ENCODE measurements around the gene WWC1.
"Not testable (repeated sequence)": the region's sequence is repeated elsewhere in the genome, so short reads cannot be mapped to it uniquely, and the experiment has no call there.

WWC1 gene

DNA sequence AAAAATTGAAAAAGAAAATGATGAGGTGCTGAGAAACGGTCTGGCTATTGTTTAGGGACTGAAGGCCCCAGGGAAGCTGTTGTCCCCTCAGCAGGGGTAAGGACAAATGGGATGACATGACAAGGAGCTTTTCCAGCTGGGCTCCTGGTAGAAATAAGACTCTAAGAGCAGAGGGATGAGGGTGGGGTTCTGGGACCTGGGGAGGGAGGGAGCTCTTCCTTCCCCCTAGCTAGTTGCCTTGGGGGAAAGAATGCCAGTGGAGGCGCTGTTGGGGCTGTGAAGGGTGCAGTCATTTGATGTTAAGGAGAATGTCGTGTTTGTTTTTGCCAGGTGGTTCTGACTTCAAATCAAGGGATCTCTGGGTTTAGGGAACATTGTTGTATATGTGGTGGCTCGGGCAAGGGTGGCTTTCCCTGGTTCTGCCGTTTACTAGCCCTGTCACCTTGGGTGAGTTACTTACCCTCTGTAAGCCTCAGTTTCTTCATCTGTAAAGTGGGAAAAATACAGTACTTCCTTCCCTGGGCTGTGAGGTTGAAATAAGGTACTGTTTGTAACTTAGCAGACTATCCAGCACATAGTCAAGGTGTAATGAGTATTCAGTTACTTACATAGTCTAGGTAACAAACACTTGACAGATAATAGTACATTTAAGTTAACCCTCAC lies 47.8 kb downstream of the WWC1 start:
- DNase-seq = no peak

- not testable (repeated sequence) for DNase-seq
These were observed 48.3 kb downstream of the WWC1 start for GRCh38 chr5:168339772-168340140.

DNA sequence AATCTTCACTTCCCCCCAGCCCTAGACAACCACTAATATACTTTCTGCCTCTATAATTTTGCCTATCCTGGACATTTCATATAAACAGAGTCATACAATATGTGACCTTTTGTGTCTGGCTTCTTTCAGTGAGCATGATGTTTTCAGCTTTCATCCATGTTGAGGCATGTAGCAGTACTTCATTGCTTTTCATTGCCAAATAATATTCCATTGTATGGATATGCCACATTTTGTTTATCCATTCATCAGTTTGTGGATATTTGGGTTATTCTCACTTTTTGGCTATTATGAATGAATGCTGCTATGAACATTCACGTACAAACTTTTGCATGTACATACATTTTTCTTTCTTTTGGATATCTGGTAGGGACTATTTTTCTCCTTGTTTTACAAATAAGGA lies 49.0 kb downstream of the WWC1 start:
- DNase-seq = no peak

DNA sequence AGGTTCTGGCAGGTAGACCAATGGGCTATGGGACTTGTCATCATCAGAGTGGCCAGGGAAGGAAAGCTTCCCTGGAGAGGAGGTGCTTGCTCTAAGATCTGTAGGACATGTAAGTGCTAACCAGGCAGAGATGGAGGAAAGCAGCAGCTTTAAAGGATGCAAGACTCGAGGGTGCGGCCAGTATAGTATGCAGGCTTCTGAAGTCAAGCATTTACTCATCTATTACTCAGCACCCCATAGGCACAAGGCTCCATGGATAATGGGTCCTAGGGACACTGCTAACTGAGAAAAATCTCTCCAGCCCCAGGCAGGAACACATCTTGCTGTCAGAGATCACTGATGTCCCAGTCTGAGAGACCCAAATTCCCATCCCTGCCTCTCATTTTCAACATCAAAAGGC lies 49.7 kb downstream of the WWC1 start:
- no peak for DNase-seq

DNA sequence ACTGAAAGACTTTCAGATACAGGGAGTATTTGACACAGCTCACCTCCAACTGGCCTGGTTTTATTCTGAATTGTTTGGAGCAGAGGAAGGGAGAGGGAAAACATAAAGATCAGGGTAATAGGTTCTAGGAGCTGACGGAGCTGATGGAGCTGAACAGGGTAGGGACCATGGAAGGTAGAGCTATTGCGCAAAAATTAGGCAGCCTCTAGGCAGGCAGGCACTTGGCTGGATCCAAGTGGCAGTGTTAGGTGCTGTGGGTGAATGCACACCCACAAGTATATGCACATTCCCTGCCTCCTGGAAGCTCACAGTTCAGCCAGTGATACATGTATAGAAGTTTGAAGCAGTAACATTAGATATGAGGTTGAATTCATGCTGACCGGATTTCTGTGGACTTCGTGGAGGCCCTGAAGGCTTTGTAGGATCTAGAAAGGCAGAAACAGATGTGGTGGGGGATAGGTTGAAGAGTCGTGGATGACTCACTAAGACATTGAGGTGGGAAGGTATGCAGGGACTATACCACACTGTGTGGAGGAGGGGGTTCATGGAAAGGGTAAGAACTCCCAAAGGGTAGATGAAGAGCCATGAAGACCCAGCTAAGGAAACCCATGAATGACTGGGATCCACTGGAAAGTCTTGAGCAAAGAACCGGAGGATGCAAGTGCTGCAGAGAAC lies 50.8 kb downstream of the WWC1 start:
- no peak for DNase-seq

DNA sequence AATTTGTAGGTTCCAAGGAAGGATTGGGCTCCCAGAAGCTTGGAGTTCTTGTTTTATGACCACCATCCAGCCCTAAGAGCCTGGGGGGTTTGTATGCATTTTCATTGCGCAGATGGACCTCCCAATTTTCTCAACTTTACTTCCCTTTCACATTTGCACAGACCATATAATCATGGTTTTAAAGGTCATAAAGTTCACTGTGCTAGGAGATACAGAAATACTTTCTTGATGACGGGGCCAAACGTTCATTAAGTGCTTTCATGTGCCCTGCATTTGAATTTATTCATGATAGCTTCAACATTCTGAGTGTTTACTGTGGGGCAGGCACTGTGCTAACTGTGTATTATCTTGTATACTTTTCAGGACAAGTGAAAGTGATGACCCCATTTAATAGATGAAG lies 51.5 kb downstream of the WWC1 start:
- no peak for DNase-seq

DNA sequence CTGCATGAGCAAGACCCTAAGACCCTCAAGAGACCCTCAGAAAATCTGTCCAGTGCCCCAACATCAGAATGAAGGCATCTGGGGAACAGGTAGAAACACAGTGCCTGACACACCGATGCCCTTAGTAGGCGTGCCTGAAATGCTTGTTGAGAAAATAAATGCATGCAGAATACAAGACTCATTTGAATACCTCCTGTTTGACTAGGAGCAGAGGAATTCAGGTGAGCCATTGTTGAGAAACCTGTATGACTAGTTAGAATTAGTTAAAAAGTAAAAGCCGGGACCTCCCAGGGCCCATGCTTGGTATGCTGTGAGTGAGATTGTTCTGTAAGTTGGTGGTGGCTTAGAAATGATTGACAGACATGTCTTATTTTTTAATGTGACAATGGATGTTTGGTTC lies 55.0 kb downstream of the WWC1 start:
- no peak for DNase-seq

- DNase-seq = no peak
These were observed 56.1 kb downstream of the WWC1 start for GRCh38 chr5:168347368-168348083.

DNA sequence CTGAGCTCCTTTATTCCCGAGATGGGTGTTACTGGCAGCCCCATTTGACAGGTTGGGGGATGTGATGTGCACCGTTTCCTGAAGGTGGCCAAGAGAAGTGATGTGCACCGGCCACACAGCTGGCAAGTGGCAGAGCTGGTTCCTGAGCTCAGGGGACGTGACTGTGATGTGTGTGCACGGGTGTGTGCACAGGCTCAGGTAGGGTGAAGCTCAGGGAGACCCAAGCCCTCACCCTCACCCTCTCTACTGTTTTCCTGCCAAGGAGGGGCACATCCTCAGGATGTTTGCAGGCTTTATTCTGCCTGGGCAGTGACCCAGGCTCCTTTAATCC lies 56.6 kb downstream of the WWC1 start:
- no peak for DNase-seq

- no peak for DNase-seq
These were observed 58.9 kb downstream of the WWC1 start for GRCh38 chr5:168350315-168350714.

- DNase-seq = no peak
These were observed 61.9 kb downstream of the WWC1 start for GRCh38 chr5:168353216-168353957.

DNA sequence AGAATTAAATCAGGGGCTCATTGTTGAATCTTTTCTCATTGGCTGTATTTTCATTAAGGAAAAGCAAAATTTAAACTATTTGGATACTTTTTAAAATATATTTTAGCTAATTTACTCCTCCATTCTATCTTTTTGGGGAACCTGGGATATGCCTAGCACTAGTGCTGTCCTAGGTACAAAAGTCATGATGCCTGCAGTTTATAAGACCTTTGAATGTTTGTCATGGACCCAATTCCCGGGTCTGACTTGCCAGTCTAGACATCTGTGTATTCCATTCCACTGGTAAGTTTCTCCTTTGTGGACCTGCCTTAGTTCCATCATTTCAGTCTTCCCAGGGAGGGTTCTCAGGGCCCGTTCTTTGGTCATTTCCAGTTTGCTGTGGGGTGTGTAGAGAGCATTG lies 63.0 kb downstream of the WWC1 start:
- no peak for DNase-seq

GRCh38 chr5:168356171-168356570 lies 64.7 kb downstream of the WWC1 start:
- no peak for DNase-seq

DNA sequence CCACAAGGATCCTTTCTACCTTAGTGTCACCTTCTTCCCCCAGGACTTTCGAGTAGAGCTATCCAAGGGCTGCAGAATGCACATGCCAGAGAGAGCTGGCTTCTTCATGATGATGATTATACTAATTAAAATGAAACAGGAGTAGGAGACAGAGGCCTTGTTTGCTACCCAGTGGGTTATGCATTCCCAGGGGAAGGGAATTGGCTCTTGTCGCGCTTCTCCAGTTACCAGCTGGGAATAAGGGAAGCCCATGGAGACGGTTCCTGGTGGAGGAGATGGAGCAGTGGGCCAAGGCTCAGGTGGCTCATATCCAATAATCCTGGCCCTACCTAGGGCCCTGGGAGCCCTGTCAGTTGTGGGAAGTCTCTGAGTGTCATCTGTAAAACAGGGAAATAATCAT lies 65.1 kb downstream of the WWC1 start:
- DNase-seq = peak; percentile 14 to 41

- no peak for DNase-seq
These were observed 66.4 kb downstream of the WWC1 start for GRCh38 chr5:168357876-168358275.

DNA sequence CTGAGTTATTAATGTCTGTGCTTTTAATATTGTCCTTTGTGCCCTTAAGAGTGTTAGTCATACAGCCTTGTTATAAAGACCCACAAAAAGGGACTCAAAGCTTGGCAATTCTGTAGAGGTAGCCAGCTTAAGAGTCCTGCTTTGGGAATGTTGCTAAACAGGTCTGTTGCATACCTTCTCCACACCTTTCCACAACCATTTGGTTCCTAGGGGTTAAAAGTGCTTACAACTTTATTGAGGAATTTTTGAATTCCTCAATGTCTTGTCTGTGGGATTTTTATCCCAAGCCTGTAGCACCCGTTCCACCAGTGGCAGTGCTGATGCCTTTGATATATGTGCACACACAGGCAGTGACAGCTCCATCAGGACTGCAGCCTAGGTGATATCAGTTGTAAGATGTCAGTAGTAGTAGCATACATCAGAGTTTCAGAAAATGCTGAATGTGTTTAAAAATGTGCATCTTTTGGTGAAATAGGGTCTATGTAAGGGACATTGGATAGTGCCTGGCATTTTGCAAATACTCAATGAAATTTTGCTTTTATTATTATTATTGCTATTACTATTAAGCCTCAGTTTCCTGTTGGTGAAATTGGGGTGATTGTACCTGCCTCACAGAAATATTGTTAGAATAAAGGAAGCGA lies 68.5 kb downstream of the WWC1 start:
- no peak for DNase-seq

- DNase-seq = no peak
These were observed 69.3 kb downstream of the WWC1 start for GRCh38 chr5:168360521-168361285.

DNA sequence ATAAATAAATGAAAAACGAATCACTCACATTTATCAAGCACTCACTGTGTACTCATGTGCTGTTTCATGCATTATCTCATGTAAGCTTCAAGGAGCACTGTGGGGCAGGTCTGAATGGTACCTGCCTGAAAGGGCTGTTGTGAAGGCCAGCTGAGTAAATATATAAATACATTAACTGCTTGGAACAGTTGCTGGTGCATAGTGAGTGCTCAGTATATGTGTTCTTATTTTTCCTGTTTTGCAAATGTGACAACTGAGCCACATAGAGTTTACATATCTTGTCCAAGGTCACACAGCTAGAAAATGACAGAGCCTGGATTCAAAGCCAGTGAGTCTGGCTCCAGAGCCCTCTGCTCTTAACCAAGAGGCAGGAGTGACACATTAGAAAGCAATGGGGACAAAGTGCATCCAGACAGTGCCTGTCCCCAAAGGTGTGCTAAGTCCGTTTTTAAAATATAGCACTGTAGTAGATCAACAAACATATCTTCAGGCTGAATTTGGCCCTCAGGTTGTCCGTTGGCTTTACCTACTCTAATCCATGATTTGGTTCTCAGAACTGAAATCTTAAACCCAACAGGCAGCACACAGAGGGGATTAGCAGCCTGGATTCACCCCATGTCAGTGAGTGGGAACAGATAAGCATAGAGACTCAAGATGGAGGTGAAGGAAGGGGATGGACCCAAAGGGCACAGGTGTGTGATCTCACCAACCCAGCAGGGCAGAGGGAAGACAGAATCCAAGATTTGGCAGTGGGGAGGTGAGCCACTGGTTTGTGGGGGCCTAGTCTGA lies 70.8 kb downstream of the WWC1 start:
- DNase-seq = no peak

DNA sequence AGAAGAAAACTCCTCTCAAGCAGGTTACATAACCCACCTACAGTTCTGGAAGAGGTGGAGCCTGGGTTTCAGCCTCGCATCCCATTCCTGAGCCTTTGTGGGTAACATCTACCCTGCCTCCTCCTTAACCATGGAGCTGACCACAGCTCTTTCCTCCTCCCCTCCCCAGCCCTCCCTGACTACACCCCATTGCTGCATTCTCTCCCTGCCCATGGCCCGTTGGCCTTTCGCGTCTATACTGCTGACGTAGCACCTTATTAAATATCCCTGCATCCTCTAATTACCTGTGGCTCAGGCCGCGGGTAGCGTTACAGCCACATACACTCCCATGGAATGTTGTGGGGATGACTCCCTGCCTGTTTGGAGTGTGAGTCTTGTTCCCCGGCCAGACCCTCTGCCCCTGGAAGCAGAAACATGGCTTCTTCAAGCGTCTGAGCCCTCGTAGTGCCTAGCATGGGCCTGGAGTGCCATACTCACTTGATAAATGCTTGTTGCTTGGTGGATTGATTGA lies 72.8 kb downstream of the WWC1 start:
- no peak for DNase-seq

DNA sequence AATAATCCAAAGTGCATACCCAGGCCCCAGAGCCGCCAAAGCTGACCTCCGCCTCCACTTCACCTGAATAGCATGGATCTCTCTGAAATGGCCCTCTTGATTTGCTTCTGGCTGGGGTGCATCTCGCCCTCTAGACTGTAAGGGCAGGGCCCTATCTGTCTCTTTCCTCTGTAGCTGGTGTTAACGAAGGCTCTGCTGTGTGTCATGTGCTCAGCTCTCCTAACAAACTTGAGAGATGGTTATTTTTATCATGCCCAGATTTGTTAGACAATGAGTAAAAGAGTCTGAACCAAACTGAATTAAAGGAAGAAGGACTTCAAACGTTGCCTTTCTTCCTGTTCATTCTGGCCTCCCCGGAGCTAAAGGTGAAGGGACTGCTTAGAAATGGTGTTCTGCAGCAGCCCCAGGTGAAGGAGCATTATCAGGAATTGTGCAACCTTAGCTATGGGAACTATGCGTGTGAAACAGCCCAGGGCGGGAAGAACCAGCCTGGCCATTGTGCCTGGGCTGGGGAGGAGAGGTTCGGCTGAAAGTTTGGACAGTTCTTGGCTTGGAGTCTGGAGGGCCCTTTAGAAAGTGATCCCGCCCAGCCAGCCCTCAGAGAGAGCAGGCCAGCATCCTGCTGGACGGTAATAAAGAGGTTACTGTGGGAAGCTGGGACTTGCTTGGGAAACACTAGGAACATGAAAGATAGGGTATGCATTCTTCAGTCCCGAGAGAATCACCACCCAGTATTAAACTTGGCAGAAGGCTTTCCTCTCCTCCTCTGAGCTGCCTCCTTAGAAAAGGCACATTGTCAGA lies 73.5 kb downstream of the WWC1 start:
- no peak for DNase-seq
